ENCODE results near the gene ASB15.
"Not testable (repeated sequence)": the region's sequence is repeated elsewhere in the genome, so short reads cannot be mapped to it uniquely, and the experiment has no call there.

Gene ASB15

DNA sequence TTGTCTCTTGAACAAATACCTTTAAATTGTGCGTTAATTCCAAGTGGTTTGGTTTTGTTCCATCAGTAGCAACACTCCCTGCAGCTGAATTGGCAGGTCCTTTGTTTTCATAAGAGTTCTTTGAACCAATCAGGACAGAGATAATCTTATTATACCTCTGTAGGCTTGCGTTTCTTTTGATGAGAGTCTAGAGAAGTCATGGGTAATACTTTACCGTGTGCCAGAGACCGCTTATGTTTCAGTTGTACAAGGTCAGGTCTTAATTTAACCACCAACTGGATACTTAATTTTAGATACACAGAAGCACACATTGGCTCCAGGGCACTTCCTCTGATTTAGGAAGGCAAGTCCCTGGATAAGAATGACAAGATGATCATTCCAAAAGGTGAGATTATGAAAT lies at the start of gene ASB15:
ASB15 (plus strand) TSS at position 292 of the 400 bp plus-strand sequence. CDS start 12,682 bp downstream, outside the sequence.
- Mint-ChIP-seq H3K27ac (no peak within 1 kb of the TSS), H3K4me1 (no peaks in the 10 kb centered on the region), H3K9me3 (no peaks in the 10 kb centered on the region), H3K36me3 (no peaks in the 10 kb centered on the region), H3K4me3 (no peak within 1 kb of the TSS)
- ATAC-seq, result no peak
- no peak for DNase-seq (ENCODE audit: low spot score in 2 of 2)

DNA sequence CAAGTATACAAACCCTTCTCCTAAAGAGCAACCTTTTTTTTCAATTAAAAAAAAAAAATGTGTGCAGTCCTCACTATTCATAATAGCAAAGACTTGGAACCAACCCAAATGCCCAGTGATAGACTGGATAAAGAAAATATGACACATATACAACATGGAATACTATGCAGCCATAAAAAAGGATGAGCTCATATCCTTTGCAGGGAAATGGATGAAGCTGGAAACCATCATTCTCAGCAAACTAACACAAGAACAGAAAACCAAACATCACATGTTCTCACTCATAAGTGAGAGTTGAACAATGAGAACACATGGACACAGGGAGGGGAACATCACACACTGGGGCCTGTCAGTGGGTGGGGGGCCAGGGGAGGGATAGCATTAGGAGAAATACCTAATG lies 49.5 kb upstream of the ASB15 start:
- DNase-seq (ENCODE audit: low spot score in 2 of 2); H3K9me3 Mint-ChIP-seq; ATAC-seq; H3K27ac Mint-ChIP-seq; H3K4me3 Mint-ChIP-seq: not testable (repeated sequence)
- Mint-ChIP-seq H3K4me1 (peaks cover 33% of the 10 kb centered on the region), H3K36me3 (peaks cover 67% of the 10 kb centered on the region)

DNA sequence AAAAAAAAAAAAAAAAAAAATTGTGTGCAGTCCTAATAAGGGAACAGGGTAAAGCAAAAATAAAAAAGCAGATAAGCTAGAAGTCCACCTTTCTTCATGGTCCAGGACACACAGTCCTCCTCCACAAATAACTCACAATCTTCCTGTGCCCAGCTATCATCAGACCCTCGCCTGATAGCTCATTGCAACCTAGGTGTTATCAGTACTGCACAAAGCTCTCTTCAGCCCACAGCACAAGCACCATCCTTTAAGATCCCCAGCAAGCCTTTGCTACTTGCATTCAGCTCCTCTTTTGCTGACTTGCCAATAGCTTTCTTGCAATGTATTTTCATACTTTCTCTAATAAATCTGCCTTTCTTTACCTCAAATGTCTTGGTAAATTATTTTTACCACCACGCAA lies 49.0 kb upstream of the ASB15 start:
- DNase-seq (ENCODE audit: low spot score in 2 of 2) (no peak), ATAC-seq (no peak)
- H3K9me3 Mint-ChIP-seq, result no peaks in the 10 kb centered on the region
- H3K4me3 Mint-ChIP-seq, result no peak overlapping the region
- H3K36me3 Mint-ChIP-seq, result peaks cover 62% of the 10 kb centered on the region
- no peak overlapping the region for H3K27ac Mint-ChIP-seq
- peaks cover 28% of the 10 kb centered on the region for H3K4me1 Mint-ChIP-seq

DNA sequence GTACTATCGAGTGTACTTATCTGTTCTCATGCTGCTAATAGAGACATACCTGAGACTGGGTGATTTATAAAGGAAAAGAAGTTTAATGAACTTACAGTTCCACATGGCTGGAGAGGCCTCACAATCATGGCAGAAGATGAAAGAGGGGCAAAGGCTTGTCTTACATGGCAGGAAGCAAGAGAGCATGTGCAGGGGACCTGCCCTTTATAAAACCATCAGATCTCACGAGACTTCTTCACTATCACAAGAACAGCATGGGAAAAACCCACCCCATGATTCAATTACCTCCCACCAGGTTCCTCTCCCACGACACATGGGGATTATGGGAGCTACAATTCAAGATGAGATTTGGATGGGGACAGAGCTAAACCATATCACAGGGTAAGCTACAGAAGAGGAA lies 48.5 kb upstream of the ASB15 start:
- H3K36me3 Mint-ChIP-seq, result peaks cover 56% of the 10 kb centered on the region
- no peak overlapping the region for H3K4me3 Mint-ChIP-seq
- H3K27ac Mint-ChIP-seq, result no peak overlapping the region
- ATAC-seq (no peak), DNase-seq (ENCODE audit: low spot score in 2 of 2) (no peak)
- H3K9me3 Mint-ChIP-seq, result no peaks in the 10 kb centered on the region
- peaks cover 25% of the 10 kb centered on the region for H3K4me1 Mint-ChIP-seq

DNA sequence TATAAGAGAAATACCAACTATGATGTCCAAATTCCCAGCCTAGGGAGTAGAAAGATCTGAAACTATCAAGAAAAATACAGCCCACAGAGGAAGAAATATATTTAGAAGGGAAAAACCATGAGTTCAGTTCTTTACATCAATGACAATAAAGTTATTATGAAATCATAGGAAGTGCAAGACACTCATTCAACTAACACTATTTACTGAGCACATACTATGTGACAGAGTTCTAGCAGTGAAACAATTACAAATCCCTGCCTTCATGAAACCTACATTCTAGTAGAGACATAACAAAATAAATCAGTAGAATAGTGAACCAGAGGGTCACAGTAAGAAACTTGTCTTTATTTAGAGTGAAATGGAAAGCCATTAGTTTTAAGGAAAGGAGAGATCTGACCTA lies 46.1 kb upstream of the ASB15 start:
- Mint-ChIP-seq H3K27ac (no peak overlapping the region), H3K9me3 (no peaks in the 10 kb centered on the region), H3K36me3 (peaks cover 34% of the 10 kb centered on the region), H3K4me3 (no peak overlapping the region), H3K4me1 (peaks cover 12% of the 10 kb centered on the region)
- ATAC-seq, result no peak
- no peak for DNase-seq (ENCODE audit: low spot score in 2 of 2)

DNA sequence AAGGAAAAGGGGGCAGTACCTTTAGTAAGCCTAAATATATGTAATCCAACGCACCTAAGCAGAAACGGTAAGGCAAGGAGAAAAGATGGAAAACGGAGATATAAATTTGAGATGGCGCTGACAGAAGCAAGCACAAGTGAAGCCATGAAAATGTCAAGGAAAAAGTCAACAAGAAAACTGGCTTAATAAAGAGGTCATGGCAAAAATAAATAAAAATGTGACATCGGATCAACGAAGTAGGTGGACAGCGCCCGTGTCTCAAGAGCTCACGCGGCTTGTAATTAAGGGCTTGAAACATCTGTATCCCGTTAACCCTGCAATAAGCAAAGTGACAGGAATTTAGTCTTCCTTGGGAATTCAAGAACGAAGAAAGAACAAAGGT lies 44.6 kb upstream of the ASB15 start:
- H3K4me1 Mint-ChIP-seq, result peaks cover 12% of the 10 kb centered on the region
- DNase-seq (ENCODE audit: low spot score in 2 of 2), result no peak
- H3K27ac Mint-ChIP-seq, result no peak overlapping the region
- no peak overlapping the region for H3K4me3 Mint-ChIP-seq
- H3K36me3 Mint-ChIP-seq, result peaks cover 19% of the 10 kb centered on the region
- H3K9me3 Mint-ChIP-seq, result no peaks in the 10 kb centered on the region
- no peak for ATAC-seq

DNA sequence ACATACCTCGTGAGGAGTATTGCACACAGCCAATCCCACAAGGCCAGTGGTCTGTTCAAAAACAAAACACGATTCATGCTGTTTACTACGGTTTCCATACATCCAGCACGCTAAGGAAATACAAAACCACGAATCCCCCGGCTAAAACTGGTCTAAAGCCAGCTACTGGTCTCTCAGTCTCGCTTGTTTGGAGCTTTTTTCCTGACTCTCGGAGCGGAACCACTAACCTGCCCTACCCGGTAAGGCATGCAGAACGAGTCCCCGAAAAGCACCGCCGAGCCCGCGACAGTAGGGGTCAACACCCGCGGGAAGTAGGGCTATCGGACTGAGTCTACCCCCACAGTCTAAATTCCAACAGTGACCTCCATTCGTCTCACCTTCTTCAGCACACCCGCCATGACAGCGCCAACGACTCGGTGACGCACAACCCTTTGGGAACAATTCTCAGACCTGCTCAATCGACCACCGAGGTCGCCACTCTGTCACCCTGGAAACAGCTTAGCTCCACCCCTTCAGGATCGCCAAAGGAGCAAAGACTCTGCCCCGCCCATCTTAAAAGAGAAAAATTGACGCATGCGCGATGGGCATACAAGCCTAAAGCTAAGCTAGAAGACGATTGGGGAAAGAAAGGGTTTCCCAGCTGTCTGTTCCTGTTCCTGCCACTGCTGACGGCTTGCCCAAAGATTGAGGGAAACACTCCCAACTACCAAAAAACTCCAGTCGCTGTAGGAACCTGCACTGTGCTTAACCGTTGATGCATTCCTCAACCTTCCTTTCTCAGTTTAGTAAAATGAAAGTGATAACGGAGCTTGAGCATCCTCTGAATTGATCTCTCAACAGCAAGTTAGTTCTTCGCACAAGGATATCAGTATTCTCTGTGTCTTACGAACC lies 44.0 kb upstream of the ASB15 start, which contains the start of gene NDUFA5:
NDUFA5 (minus strand) TSS at position 421 of the 891 bp plus-strand sequence; CDS start at position 398, 23 bp downstream.
- Mint-ChIP-seq H3K4me1 (peaks cover 12% of the 10 kb centered on the region), H3K4me3 (no peak within 1 kb of the TSS), H3K27ac (no peak within 1 kb of the TSS), H3K36me3 (peaks cover 12% of the 10 kb centered on the region), H3K9me3 (no peaks in the 10 kb centered on the region)
- ATAC-seq (peak; percentile 99), DNase-seq (ENCODE audit: low spot score in 2 of 2) (peak; percentile 91 to 98)

DNA sequence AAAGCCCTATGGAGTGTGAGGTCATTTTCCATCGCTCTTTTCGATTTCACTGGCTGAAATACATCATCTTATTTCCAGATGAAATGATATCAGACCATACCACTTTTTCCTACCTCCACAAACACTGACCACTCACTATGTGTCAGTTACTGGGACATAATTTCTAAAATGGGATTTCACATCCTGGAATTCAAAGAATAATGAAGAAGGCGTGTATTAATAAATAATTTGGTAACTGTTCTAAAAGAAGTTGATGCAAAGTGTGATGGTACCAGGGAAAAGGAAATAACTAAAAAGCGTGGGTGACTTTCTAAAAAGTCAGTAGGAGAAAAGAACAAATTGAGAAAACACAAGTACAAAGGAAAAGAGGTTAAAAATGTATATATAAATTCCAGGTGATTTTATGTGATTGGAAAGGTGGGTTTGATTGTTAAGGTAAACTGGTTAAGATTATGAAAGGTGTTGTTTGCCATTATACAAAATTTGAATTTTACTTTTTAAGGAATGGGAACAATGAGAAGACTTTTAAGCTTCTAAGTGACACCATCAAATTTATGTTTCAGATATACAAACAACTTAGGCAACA lies 43.2 kb upstream of the ASB15 start:
- Mint-ChIP-seq H3K4me1 (peaks cover 4% of the 10 kb centered on the region), H3K4me3 (no peak overlapping the region), H3K9me3 (no peaks in the 10 kb centered on the region), H3K36me3 (peaks cover 5% of the 10 kb centered on the region), H3K27ac (no peak overlapping the region)
- no peak for ATAC-seq
- DNase-seq (ENCODE audit: low spot score in 2 of 2), result no peak

DNA sequence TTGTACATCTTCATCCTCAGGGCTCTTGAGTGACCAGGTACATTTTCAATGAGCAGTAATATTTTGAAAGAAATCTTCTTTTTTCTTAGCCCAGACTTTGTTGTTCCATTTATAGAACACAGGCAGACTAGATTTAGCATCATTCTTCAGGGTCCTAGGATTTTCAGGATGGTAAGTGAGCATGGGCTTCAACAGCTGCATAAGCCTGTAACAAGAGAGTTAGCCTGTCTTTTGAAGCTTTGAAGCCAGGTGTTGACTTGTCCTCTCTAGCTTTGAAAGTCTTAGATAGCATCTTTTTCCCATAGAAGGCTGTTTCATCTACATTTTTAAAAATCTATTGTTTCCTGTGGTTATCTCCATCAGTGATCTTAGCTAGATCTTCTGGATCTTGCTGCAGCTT lies 39.5 kb upstream of the ASB15 start:
- ATAC-seq (no peak), DNase-seq (ENCODE audit: low spot score in 2 of 2) (no peak)
- no peak overlapping the region for H3K27ac Mint-ChIP-seq
- H3K4me3 Mint-ChIP-seq, result no peak overlapping the region
- H3K9me3 Mint-ChIP-seq, result no peaks in the 10 kb centered on the region
- H3K36me3 Mint-ChIP-seq, result no peaks in the 10 kb centered on the region
- no peaks in the 10 kb centered on the region for H3K4me1 Mint-ChIP-seq

DNA sequence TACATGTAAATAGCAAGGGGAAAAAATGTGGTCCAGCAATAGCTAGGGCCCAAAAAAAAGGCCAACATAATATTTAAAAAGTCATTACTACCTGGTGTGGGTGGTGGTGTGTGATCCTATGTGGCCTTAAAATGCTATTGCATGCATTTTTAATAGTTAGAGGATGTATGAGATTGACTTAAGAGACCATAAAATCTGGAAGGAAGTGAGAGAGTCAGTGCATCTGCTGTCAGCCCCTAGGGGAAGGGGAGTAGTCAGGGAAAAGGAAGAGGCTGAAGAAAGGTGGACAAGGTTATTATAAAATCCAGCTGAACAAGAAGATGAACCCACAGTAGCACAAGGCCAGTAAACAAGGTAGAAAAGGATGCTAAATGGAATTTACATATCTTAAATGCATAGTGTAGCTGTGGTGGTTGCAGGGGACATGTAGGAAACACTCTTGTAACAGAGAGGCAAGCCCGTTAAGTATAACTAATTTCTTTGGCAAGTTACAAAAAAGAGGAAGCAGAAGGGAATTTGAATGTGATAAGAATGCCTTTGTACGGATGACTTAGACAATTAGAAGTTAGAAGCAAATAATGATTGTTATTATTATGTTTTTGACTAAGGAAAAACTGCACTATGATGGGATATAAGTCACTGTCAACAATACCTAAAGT lies 32.1 kb upstream of the ASB15 start:
- Mint-ChIP-seq H3K4me1 (no peaks in the 10 kb centered on the region), H3K36me3 (no peaks in the 10 kb centered on the region), H3K9me3 (no peaks in the 10 kb centered on the region), H3K4me3 (no peak overlapping the region), H3K27ac (no peak overlapping the region)
- DNase-seq (ENCODE audit: low spot score in 2 of 2), result no peak
- no peak for ATAC-seq

DNA sequence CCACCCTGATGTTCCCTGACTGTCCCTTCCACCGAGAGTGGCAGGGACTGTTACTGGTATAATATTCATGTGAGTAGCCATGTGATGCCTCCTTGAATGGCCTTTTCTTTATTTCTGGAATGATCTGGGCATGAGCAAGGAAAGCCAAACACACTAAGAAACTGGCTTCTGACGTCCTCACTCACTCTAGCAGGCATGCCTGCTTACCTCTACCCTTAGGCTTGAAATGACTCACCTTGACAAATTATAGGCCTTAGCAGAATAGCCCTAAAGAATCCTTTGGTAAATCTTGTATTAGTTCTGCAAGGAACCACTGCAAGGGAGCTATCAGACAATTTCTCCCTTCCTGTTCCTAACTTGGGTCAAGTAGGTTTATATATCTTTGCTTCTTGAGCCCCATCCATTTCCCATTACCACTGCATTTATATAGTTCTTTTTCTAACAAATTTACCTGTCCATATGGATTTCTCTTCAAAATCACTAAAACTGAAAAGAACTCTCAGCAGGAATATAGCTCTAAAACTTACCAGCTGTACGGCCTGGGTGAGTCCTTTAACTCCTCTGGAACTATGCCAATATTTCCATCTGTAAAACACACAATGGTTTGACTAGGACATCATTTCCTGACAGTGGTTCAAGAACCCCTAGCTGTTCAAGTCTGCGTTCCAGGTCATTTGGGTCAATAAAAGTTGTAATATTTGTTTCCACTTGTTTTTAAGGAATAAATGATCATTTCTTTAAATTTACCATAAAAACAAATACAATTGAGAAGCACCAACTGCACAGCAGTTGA lies 31.0 kb upstream of the ASB15 start:
- ATAC-seq (peak; percentile 37), DNase-seq (ENCODE audit: low spot score in 2 of 2) (no peak)
- H3K36me3 Mint-ChIP-seq, result no peaks in the 10 kb centered on the region
- H3K4me1 Mint-ChIP-seq, result no peaks in the 10 kb centered on the region
- H3K9me3 Mint-ChIP-seq, result no peaks in the 10 kb centered on the region
- no peak overlapping the region for H3K27ac Mint-ChIP-seq
- H3K4me3 Mint-ChIP-seq, result no peak overlapping the region

DNA sequence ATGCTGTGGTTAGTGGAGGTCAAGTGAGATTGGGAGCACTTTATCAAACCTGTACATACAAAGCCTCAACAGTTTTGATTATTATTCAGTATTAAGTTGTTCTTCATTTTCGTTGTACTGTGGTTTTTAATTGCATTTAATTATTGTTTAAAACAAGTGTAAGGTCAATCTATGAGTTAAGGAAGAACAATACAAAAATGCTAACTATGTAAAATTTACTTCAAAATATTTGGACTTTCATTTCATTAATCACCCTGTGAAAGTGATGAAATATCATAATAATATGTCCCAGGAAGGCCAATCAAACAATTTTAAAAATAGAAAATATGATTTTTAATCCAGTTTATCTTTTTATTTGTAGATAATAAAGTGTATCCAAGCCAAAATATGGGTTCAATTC lies 30.4 kb upstream of the ASB15 start:
- no peaks in the 10 kb centered on the region for H3K36me3 Mint-ChIP-seq
- DNase-seq (ENCODE audit: low spot score in 2 of 2), result no peak
- H3K4me3 Mint-ChIP-seq, result no peak overlapping the region
- H3K9me3 Mint-ChIP-seq, result no peaks in the 10 kb centered on the region
- ATAC-seq, result no peak
- no peaks in the 10 kb centered on the region for H3K4me1 Mint-ChIP-seq
- H3K27ac Mint-ChIP-seq, result no peak overlapping the region

DNA sequence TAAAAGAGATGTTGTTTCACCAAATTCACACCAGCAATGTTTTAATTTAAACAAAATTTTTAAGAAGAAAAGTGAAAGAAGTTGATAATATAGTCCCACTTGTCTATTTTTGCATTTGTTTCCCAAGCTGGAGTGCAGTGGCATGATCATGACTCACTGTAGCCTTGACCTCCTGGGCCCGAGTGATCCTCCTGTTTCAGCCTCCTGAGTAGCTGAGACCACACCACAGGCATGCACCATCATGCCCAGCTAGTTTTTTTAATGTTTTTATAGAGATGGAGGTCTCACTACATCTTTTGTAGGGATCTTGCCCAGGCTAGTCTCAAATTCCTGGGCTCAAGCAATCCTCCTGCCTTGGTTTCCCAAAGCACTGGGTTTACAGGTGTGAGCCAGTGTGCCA lies 29.9 kb upstream of the ASB15 start:
- no peak overlapping the region for H3K27ac Mint-ChIP-seq
- H3K9me3 Mint-ChIP-seq, result no peaks in the 10 kb centered on the region
- H3K36me3 Mint-ChIP-seq, result no peaks in the 10 kb centered on the region
- no peak overlapping the region for H3K4me3 Mint-ChIP-seq
- no peaks in the 10 kb centered on the region for H3K4me1 Mint-ChIP-seq
- ATAC-seq (no peak), DNase-seq (ENCODE audit: low spot score in 2 of 2) (no peak)

DNA sequence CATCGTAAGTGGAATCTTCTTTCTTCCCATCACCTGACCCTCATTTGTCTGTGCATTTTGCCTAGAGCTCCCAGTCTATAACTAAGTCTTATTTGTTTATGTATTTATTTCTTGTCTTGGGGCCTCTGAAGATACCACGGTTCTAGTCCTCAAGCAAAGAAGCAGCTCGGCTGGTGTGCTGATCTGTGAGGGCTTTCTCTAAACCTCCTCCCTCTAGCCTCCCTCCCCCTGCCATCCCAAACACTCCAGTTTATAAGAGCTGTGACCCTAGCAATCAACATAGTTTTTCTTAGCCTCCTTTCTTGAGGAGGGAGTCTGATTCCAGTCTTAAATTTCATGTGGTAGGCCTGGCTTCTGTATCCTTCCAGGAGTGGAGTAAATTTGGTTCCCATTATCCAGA lies 28.3 kb upstream of the ASB15 start:
- H3K4me1 Mint-ChIP-seq, result no peaks in the 10 kb centered on the region
- H3K4me3 Mint-ChIP-seq, result no peak overlapping the region
- H3K9me3 Mint-ChIP-seq, result no peaks in the 10 kb centered on the region
- H3K27ac Mint-ChIP-seq, result no peak overlapping the region
- no peak for ATAC-seq
- no peaks in the 10 kb centered on the region for H3K36me3 Mint-ChIP-seq
- DNase-seq (ENCODE audit: low spot score in 2 of 2), result no peak

DNA sequence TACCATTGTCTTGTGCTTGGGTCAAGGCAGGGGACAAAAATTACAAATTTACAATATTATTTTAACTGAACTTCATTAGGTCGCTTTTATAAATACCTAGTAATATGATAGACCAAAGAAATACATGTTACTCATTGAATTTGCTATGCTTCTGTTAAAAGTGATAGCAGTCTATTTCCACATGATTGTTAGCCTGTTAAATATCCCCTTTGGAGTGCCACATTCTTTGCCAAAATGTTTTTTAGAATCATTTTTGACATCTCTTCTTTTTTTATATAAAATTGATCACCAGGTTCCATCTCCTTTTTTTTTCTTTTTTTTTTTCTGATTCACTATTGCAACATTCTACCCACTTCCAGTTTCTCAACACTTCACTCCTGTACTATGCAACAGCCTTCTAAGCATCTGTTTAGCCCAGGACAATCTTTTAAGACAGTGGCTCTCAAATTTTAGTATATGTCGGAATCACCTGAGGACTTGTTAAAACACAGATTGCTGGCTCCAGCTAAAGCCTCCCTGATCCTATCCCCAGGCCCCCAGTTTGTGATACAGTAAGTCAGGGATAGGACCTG lies 27.6 kb upstream of the ASB15 start:
- H3K4me1 Mint-ChIP-seq, result no peaks in the 10 kb centered on the region
- no peaks in the 10 kb centered on the region for H3K9me3 Mint-ChIP-seq
- no peak overlapping the region for H3K27ac Mint-ChIP-seq
- H3K4me3 Mint-ChIP-seq, result no peak overlapping the region
- ATAC-seq, result no peak
- H3K36me3 Mint-ChIP-seq, result no peaks in the 10 kb centered on the region
- no peak for DNase-seq (ENCODE audit: low spot score in 2 of 2)
